HepG2 (cell line): Measurements from ENCODE around the gene SRP68. TPM values are rescaled to one million over a fixed set of nuclear protein-coding genes. Genes with fewer than 3 reads are reported as not detected.

Experiments used
- ATAC-seq: fragments of 200-7000 bp; cut with Tn5 transposase; 3 replicates; pipeline ENCODE4 v1.9.1; 2020; ENCODE audit warnings: mild to moderate bottlenecking, moderate library complexity
- BruUV-seq: library from RNA; stranded (reverse); fragments of 400-500 nt; replicated peaks from 2 replicates; lab custom pipeline; 2021; lab: Mats Ljungman, UMichigan
- CTCF ChIA-PET: fragments of 300-600 bp; formaldehyde crosslinking; extraction: SDS; loops from one replicate; lab custom pipeline; 2021; ENCODE audit warnings: low total read pairs, inconsistent platforms, low intra/inter-chr PET ratio; lab: Yijun Ruan, JAX
- POLR2A ChIA-PET: fragments of 350-600 bp; sonication (Branson Sonifier 250); formaldehyde crosslinking; loops from one replicate; lab custom pipeline; 2020; ENCODE audit warnings: antibody characterized with exemption, inconsistent platforms; lab: Yijun Ruan, JAX
- DNase-seq: peaks from one replicate; pipeline ENCODE4 v3.0.0-alpha.2; 2015; ENCODE audit warnings: low spot score
- FAIRE-seq: peaks from 3 replicates; lab custom pipeline; 2011; peaks lifted over from hg19 to GRCh38; lab: Jason Lieb, UNC
- H2AFZ ChIP-seq: one replicate; pipeline ENCODE4 v1.6.1; 2011; ENCODE audit warnings: low read length, inconsistent platforms
- H3K27ac ChIP-seq: fragments of 300-600 bp; 3 replicates; pipeline ENCODE4 v1.8.0; 2011; ENCODE audit warnings: mixed run types, mild to moderate bottlenecking, mixed read lengths, low read length, inconsistent platforms; ENCODE audit not compliant: insufficient read depth; ENCODE audit errors: extremely low read length
- H3K27me3 ChIP-seq, 2 experiments: fragments of 200-600 bp in 1 of 2; 2 replicates in 1 of 2; 3 replicates in 1 of 2; pipeline versions ENCODE4 v1.6.0 to v1.8.0; 2011; ENCODE audit warnings: low read length in 2 of 2, mild to moderate bottlenecking in 2 of 2, moderate library complexity in 2 of 2, inconsistent platforms in 1 of 2; ENCODE audit not compliant: insufficient read depth in 2 of 2, control insufficient read depth in 1 of 2
- H3K36me3 ChIP-seq, 2 experiments: fragments of 200-600 bp in 1 of 2; replicated peaks in 1 of 2; 2 replicates in 1 of 2; 3 replicates in 1 of 2; pipeline versions ENCODE4 v1.5.1 to v1.8.0; 2011; ENCODE audit warnings: low read length in 2 of 2, inconsistent platforms in 1 of 2; ENCODE audit not compliant: insufficient read depth in 2 of 2, control insufficient read depth in 1 of 2
- H3K4me1 ChIP-seq: 2 replicates; pipeline ENCODE4 v1.5.1; 2012; ENCODE audit warnings: low read length, inconsistent platforms; ENCODE audit not compliant: insufficient read depth
- H3K4me2 ChIP-seq: 2 replicates; pipeline ENCODE4 v1.6.0; 2011; ENCODE audit warnings: low read depth, low read length, inconsistent platforms
- H3K4me3 ChIP-seq, 3 experiments: fragments of 200-600 bp in 1 of 3; sonication (generic), shearing (Covaris generic) in 1 of 3; replicated peaks in 1 of 3; 2 replicates each; pipeline ENCODE4 v1.5.1; 2011 to 2016; ENCODE audit warnings: low read length in 3 of 3, inconsistent platforms in 2 of 3, low read depth in 2 of 3, mild to moderate bottlenecking in 2 of 3, control low read depth in 1 of 3, mixed read lengths in 1 of 3; ENCODE audit not compliant: insufficient read depth in 1 of 3
- H3K79me2 ChIP-seq: one replicate; pipeline ENCODE4 v1.6.1; 2011; ENCODE audit warnings: low read length, inconsistent platforms; ENCODE audit not compliant: insufficient read depth
- H3K9ac ChIP-seq: 2 replicates; pipeline ENCODE4 v1.6.0; 2011; ENCODE audit warnings: mild to moderate bottlenecking, low read depth, low read length, inconsistent platforms; ENCODE audit not compliant: insufficient read depth
- H3K9me3 ChIP-seq: 2 replicates; pipeline ENCODE4 v1.5.1; 2012; ENCODE audit warnings: mild to moderate bottlenecking, low read length
- H4K20me1 ChIP-seq: 2 replicates; pipeline ENCODE4 v1.6.0; 2011; ENCODE audit warnings: inconsistent platforms, mild to moderate bottlenecking, low read length, moderate library complexity; ENCODE audit not compliant: insufficient read depth
- ARNT2 ChIP-seq: sonication (generic); formaldehyde crosslinking; IDR thresholded peaks from 2 replicates; pipeline ENCODE4 v1.8.0; 2022; ENCODE audit warnings: mild to moderate bottlenecking, low read depth, missing genetic modification reagents, moderate library complexity
- ATF7-NPFF ChIP-seq: sonication (generic); formaldehyde crosslinking; IDR thresholded peaks from 2 replicates; pipeline ENCODE4 v1.8.1; 2023; ENCODE audit warnings: mild to moderate bottlenecking, low read depth, missing genetic modification reagents, moderate library complexity
- CHD2 ChIP-seq: IDR thresholded peaks from 2 replicates; pipeline ENCODE4 v1.6.1; 2011; ENCODE audit warnings: low read depth, low read length, improper control_type of control experiment
- E2F5 ChIP-seq: sonication (generic); formaldehyde crosslinking; conservative IDR thresholded peaks from 2 replicates; pipeline ENCODE4 v1.4.0; 2020; ENCODE audit warnings: missing genetic modification reagents
- FOXA1 ChIP-seq, 2 experiments: fragments of 450-650 bp in 1 of 2; sonication (generic) in 1 of 2; formaldehyde crosslinking in 1 of 2; IDR thresholded peaks; 2 replicates each; pipeline versions ENCODE4 v1.4.0 to v1.6.1; 2016 to 2020; ENCODE audit warnings: missing genetic modification reagents in 1 of 2
- HMGXB3 ChIP-seq: sonication (generic); formaldehyde crosslinking; IDR thresholded peaks from 2 replicates; pipeline ENCODE4 v1.4.0; 2020; ENCODE audit warnings: missing genetic modification reagents, borderline replicate concordance
- NFRKB ChIP-seq: fragments of 450-650 bp; IDR thresholded peaks from 2 replicates; pipeline ENCODE4 v1.6.1; 2017
- SATB2 ChIP-seq: sonication (generic); formaldehyde crosslinking; IDR thresholded peaks from 2 replicates; pipeline ENCODE4 v1.5.0; 2020; ENCODE audit warnings: missing genetic modification reagents
- SCMH1 ChIP-seq: sonication (generic); formaldehyde crosslinking; IDR thresholded peaks from 2 replicates; pipeline ENCODE4 v1.9.0; 2021; ENCODE audit warnings: missing genetic modification reagents, mild to moderate bottlenecking, borderline replicate concordance
- SRSF4 ChIP-seq: fragments of 200-400 bp; formaldehyde crosslinking; IDR thresholded peaks from one replicate; pipeline ENCODE4 v1.6.1; 2018; ENCODE audit warnings: mild to moderate bottlenecking, low read depth, low read length, moderate library complexity; ENCODE audit not compliant: poor library complexity, severe bottlenecking
- TBX3 ChIP-seq: fragments of 450-650 bp; IDR thresholded peaks from 2 replicates; pipeline ENCODE4 v1.6.1; 2017; ENCODE audit warnings: antibody characterized with exemption, mild to moderate bottlenecking, inconsistent platforms, borderline replicate concordance
- ZNF710 ChIP-seq: sonication (generic); formaldehyde crosslinking; IDR thresholded peaks from 2 replicates; pipeline ENCODE4 v1.5.0; 2020; ENCODE audit warnings: mild to moderate bottlenecking, missing genetic modification reagents, borderline replicate concordance
- ZNF747 ChIP-seq: sonication (generic); formaldehyde crosslinking; IDR thresholded peaks from 2 replicates; pipeline ENCODE4 v1.8.1; 2023; ENCODE audit warnings: missing genetic modification reagents, mild to moderate bottlenecking, borderline replicate concordance
- ZNF784 ChIP-seq: sonication (generic); formaldehyde crosslinking; IDR thresholded peaks from 2 replicates; pipeline ENCODE4 v1.5.1; 2020; ENCODE audit warnings: missing genetic modification reagents, mild to moderate bottlenecking, borderline replicate concordance
- WGBS: methylation state at CpG from one replicate; pipeline ENCODE4 v1.1.6; 2017; ENCODE audit warnings: low lambda C conversion rate; 5-methylcytosine and 5-hydroxymethylcytosine counted together
- in situ Hi-C: cut with HindIII; loops from 2 replicates; pipeline ENCODE4 v1.10.0; 2017; ENCODE audit warnings: low pct_unique_long_range_greater_than_20kb; ENCODE audit not compliant: extremely low pct_ligation_motif_present
- intact Hi-C: fragments of 100-400 bp; cut with micrococcal nuclease; formaldehyde crosslinking; loops from one replicate; pipeline ENCODE4 v1.10.0; 2022; ENCODE audit not compliant: unreplicated experiment
- polyA plus RNA-seq, 8 experiments: library from polyadenylated mRNA; depleted of rRNA in 3 of 8; stranded (reverse) in 7 of 8; unstranded in 1 of 8; fragments of >200 nt; fragmentation: Illumina TruSeq in 4 of 8; extraction: Trizol in 4 of 8; gene quantifications; 2 replicates each; pipeline versions ENCODE4 v1.2.1 to v1.2.3, GENCODE V29; 2011 to 2016; ENCODE audit warnings: low read depth in 4 of 8, missing spikeins in 1 of 8, mixed read lengths in 1 of 8; ENCODE audit not compliant: insufficient read depth in 1 of 8
- total RNA-seq, 5 experiments: library from RNA; depleted of rRNA; stranded (reverse); fragments of >200 nt; fragmentation: Illumina TruSeq; extraction: Trizol; gene quantifications; 2 replicates each; pipeline ENCODE4 v1.2.3, GENCODE V29; 2016; ENCODE audit warnings: low read depth in 1 of 5

The SRP68 gene
- total and polyA plus RNA-seq, 2 of the 13 experiments (the other 11 are each of a cell fraction or from before 2014, with no cell fraction given), result 39.8 to 74.3 TPM

- ChIA-PET CTCF (no interaction called here), POLR2A (interaction anchor here (0.8 to 2.1 kb wide), 2 partner anchors 9 to 240 kb away, joined by 3 to 5 read pairs; no protein-coding TSS in a partner anchor)
- H2AFZ ChIP-seq, result no peak overlapping the region
- 96% methylated on average over 6 of the region's 6 CpGs for WGBS
- intact Hi-C loops, result no loop called here
- peak overlapping the region; percentile 10; the same call in 1 of the 2 replicates for H3K9ac ChIP-seq
- no peaks in the 10 kb centered on the region for H3K27me3 ChIP-seq
- DNase-seq, result no peak
- BruUV-seq, result no TSS peak
- H3K27ac ChIP-seq, result no peak overlapping the region
- H3K36me3 ChIP-seq, result peaks cover 3 to 14% of the 10 kb centered on the region in 2 experiments; a peak in 4 of 5 replicates
- ATAC-seq, result no peak
- H3K4me3 ChIP-seq, result no peak overlapping the region
- H4K20me1 ChIP-seq, result no peaks in the 10 kb centered on the region
- H3K79me2 ChIP-seq, result no peaks in the 10 kb centered on the region
- peaks cover 5% of the 10 kb centered on the region; the same call in 1 of the 2 replicates for H3K4me1 ChIP-seq
- in situ Hi-C loops, result no loop called here
- peak; percentile 74 for FAIRE-seq
- no peak overlapping the region for H3K4me2 ChIP-seq
- no peaks in the 10 kb centered on the region for H3K9me3 ChIP-seq
- TF ChIP-seq ZNF710 (CRISPR knock-in tag), result no peak
- TF ChIP-seq E2F5, result no peak
- TF ChIP-seq ZNF784, result no peak
- TF ChIP-seq TBX3, result no peak
- no peak for TF ChIP-seq ZNF747
- no peak for TF ChIP-seq ARNT2 (CRISPR knock-in tag)
- no peak for TF ChIP-seq SCMH1 (CRISPR knock-in tag)
- no peak for TF ChIP-seq ATF7-NPFF
- TF ChIP-seq NFRKB, result 0 out of 2 replicates have a peak, but pooled peaks have one; percentile 27
- TF ChIP-seq FOXA1 (IDR thresholded peaks at IDR 0.05), result peak; percentile 16
- TF ChIP-seq FOXA1 (CRISPR knock-in tag; IDR thresholded peaks at IDR 0.05), result no peak
- TF ChIP-seq SATB2 (CRISPR knock-in tag), result no peak
- TF ChIP-seq SRSF4, result no peak
- TF ChIP-seq CHD2, result no peak
- TF ChIP-seq HMGXB3 (CRISPR knock-in tag), result no peak
Observed at GRCh38 chr17:76019833-76020467, 52.4 kb downstream of the SRP68 start.
